GM20431 (cell line): Measurements from ENCODE around the gene KRTAP2-1.
"Not testable (repeated sequence)": the region's sequence is repeated elsewhere in the genome, so short reads cannot be mapped to it uniquely, and the experiment has no call there.

ENCODE experiments used
- in situ Hi-C: fragments of 300-500 bp; cut with MseI, MboI; formaldehyde crosslinking; loops from one replicate; pipeline ENCODE4 v1.15.0; 2020; ENCODE audit warnings: low sequenced_read_pairs; ENCODE audit not compliant: unreplicated experiment

Gene KRTAP2-1

DNA sequence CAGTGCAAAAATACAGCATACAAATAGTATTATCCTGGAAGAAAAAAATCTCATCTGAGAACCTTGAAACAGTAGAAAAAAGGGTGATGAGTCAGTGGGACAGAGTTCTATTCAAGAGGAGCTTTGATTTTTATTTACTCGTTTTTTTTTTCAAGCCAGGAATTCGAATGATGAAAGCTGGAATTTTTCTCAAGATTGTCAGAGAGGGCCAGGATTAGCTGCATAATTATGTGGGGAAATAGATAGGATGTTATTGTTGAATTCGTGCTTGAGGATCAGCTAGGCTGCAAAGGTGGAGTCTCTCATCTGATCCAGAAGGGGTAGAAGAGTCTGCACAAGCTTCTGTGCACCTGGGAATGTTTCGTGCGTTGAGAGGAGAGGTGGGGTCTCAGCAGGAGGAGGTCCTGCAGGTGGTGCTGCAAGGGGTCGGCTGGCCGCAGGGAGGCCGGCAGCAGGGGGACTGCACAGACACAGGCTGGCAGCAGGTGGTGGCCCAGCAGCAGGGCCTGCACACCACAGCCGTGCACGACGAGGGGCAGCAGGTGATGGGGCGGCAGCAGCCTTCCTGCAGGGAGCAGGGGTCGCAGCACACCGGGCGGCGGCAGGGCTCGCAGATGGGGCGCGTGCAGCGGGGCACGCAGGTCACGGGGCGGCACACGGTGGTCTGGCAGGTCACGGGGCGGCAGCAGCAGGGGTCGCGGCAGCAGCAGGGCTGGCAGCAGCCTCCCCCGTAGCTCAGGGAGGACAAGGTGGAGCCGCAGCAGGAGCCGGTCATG lies 12.3 kb upstream of the KRTAP2-1 start:
- in situ Hi-C loops, result not testable (repeated sequence)

DNA sequence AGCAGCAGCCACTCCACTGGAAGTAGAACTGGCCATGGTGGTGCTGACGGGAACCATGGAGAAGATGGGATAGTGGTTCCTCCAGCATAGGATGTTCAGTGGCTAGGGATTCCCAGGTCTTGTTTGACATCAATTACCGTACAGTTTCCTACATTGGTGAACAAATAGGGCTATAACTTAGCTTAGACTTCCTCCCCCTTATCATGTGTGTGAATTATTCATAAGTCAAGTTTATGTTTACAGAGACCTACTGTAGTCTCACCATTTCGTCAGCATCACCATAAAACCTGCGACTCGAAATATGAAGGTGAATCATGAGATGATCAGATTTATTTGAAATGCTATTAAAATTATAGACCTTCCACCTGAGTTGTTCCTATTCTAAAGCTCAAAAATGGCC lies 11.6 kb upstream of the KRTAP2-1 start:
- in situ Hi-C loops, result no loop called here

GRCh38 chr17:41057547-41057946 lies 10.4 kb upstream of the KRTAP2-1 start:
- in situ Hi-C loops, result no loop called here

- in situ Hi-C loops, result not testable (repeated sequence)
These were observed 8.0 kb upstream of the KRTAP2-1 start, which contains the start of gene KRTAP2-2 for GRCh38 chr17:41055130-41055529. TSS of gene KRTAP2-2 (minus strand) at chr17:41055230. CDS start at chr17:41055211, 19 bp downstream.

DNA sequence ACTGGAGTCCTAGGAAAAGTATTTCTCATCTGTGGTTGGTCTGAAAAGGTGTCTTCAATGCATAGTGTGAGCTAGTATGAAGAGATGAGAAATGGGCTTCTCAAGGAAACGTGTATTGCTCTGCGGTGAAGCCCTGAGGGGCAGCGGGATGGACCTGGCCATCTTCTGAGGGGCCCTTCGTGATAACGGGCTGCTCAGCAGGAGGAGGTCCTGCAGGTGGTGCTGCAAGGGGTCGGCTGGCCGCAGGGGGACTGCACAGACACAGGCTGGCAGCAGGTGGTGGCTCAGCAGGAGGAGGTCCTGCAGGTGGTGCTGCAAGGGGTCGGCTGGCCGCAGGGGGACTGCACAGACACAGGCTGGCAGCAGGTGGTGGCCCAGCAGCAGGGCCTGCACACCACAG lies 7.4 kb upstream of the KRTAP2-1 start:
- in situ Hi-C loops, result not testable (repeated sequence)

DNA sequence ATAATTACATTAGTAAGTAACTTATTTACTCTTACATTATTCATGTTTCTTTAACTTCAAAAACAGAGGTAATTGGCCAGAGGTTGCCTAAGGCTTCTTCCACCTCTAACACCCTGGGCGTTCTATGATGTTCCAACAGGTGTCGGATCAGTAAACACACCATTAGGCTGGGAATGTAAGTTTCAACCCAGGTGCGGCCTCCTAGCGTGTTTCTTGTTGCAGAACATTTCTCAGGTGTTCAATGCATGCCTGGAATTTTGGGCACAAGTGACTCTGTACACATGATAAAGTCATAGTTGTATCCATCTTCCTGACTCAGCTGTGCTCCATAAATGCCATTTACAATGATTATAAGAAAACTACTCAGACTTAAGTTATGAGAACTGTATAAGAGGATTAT lies 6.9 kb upstream of the KRTAP2-1 start:
- in situ Hi-C loops, result no loop called here

- in situ Hi-C loops, result no loop called here
These were observed 5.5 kb upstream of the KRTAP2-1 start for GRCh38 chr17:41052566-41052965.

DNA sequence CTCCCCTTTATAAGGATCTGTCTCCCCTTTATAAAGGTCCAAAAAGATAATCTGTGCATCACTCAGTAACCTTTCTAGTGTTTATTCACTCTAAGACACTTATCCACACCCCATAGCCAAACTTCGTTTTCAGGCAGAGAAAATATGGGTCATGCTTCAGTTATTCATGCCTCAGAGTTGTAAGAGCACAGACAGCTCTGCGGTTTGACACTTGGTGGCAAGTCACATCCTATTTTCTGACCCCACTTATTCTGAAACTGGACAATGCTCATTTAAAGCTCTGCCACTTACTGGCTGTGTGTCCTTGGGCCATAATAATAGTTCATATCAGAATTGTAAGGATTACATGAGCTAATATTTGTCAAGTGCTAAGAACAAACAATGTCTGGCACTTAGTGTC lies 2.0 kb upstream of the KRTAP2-1 start:
- in situ Hi-C loops, result no loop called here

GRCh38 chr17:41048441-41048840 lies 1.3 kb upstream of the KRTAP2-1 start:
- in situ Hi-C loops, result no loop called here

GRCh38 chr17:41042953-41043352 lies 4.2 kb downstream of the KRTAP2-1 start:
- in situ Hi-C loops, result no loop called here

DNA sequence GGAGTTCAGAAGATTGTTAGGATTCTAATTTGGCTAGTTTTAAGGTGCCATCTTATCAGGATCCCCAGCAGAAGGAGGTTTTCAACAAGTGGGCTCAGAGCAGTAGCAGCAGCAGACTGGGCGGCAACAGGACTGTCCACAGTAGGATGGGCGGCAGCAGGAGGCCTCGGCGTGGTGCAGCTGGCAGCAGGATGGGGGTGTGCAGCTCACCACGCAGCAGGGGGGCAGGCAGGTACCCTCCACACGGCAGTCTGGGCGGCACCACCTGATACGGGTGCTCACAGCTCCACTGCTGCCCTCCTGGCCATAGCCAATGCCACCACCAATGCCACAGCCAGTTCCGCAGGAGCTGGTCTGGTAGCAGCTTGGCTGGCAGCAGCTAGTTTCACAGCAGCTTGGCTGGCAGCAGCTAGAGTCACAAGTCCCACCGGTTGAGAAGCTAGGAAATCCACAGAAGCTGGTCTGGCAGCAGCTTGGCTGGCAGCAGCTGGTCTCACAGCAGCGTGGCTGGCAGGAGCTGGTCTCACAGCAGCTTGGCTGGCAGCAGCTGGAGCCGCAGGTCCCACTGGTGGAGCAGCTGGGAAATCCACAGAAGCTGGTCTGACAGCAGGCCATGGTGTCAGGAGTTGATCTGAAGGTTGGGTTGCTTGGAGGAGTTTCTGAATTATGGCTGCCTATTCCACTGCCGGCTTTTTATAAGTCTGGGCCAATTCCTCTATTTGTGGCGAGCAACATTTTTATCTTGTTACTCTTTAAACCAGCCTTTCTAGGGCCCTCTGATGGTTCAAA lies 6.1 kb downstream of the KRTAP2-1 start, which contains the start of gene KRTAP1-1:
Gene KRTAP1-1, minus strand, starts transcription at position 668 of the 789 bp plus-strand sequence. Its CDS starts 53 bp downstream, at position 615.
- in situ Hi-C loops, result not testable (repeated sequence)

GRCh38 chr17:41037853-41038350 lies 9.2 kb downstream of the KRTAP2-1 start:
- in situ Hi-C loops, result no loop called here

- in situ Hi-C loops, result not testable (repeated sequence)
These were observed 12.7 kb downstream of the KRTAP2-1 start, which contains the start of gene KRTAP1-3 for GRCh38 chr17:41034346-41034935. TSS of gene KRTAP1-3 (minus strand) at chr17:41034874. CDS start at chr17:41034821, 53 bp downstream.

DNA sequence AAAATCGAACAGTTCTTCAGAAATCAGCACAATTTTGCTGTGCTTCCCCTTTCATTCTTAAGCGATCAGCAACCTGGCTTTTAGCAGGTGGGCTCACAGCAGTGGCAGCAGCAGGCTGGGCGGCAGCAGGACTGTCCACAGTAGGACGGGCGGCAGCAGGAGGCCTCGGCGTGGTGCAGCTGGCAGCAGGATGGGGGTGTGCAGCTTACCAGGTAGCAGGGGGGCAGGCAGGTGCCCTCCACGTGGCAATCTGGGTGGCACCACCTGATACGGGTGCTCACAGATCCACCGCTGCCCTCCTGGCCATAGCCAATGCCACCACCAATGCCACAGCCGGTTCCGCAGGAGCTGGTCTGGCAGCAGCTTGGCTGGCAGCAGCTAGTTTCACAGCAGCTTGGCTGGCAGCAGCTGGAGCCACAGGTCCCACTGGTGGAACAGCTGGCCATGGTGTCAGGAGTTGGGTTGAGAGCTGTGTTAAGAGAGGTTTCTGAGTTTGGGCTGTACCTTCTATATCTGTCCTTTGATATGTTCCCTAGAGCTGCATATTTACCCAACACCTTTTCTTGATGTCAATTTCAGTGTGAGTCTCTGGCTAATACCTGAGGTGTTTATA lies 17.4 kb downstream of the KRTAP2-1 start, which contains the start of gene KRTAP1-4:
Gene KRTAP1-4, minus strand, starts transcription at position 563 of the 613 bp plus-strand sequence. Its CDS starts 117 bp downstream, at position 446.
- in situ Hi-C loops, result no loop called here

- in situ Hi-C loops, result no loop called here
These were observed 20.2 kb downstream of the KRTAP2-1 start, which contains the start of gene KRTAP1-5 for GRCh38 chr17:41026715-41027471. TSS of gene KRTAP1-5 (minus strand) at chr17:41027208. CDS start at chr17:41027155, 53 bp downstream.

GRCh38 chr17:41024697-41025096 lies 22.4 kb downstream of the KRTAP2-1 start:
- in situ Hi-C loops, result no loop called here

- in situ Hi-C loops, result no loop called here
These were observed 26.8 kb downstream of the KRTAP2-1 start for GRCh38 chr17:41020336-41020735.

GRCh38 chr17:41019415-41019814 lies 27.7 kb downstream of the KRTAP2-1 start:
- in situ Hi-C loops, result no loop called here

GRCh38 chr17:41018541-41018940 lies 28.6 kb downstream of the KRTAP2-1 start:
- in situ Hi-C loops, result no loop called here
